Erythroblast (primary cell): ENCODE results near the gene CD300C.

Experiments used
- GATA1 ChIP-seq: IDR thresholded peaks from 2 replicates; pipeline ENCODE4 v1.6.1; 2011; ENCODE audit warnings: low read depth, mild to moderate bottlenecking, control low read depth, low read length, moderate library complexity
- POLR2A ChIP-seq: IDR thresholded peaks from 2 replicates; pipeline ENCODE4 v1.6.1; 2011; ENCODE audit warnings: mild to moderate bottlenecking, low read length

DNA sequence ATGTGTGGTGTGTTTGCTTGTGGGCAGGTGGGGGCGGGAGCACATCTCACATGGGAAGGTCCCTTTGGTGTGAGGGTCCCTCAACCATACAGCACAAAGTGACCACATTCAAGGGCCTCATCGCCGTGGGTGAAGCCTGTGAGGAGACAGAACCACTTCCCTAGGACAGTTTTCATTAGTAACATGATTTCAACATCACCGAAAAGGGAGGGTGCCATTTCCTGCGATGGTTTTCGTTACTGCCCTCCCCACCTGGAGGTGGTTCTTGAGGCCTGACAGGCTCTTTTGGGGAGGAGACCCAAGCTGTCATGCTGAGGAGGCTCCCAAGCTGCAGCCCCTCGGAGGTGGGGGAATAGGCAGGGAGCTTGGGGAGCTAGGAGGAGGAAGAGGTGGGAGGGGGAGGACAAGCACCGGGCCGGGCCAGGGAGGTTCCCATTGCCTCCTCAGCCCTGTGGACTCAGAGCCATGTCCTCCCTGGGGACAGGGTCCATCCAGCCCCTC lies 24.2 kb downstream of the CD300C start:
- TF ChIP-seq POLR2A, result no peak
- TF ChIP-seq GATA1, result no peak
